SK-N-SH (cell line): Measurements from ENCODE around the gene FAM222A. TPM values are rescaled to one million over a fixed set of nuclear protein-coding genes. Genes with fewer than 3 reads are reported as not detected.

Experiments used
- CTCF ChIA-PET: fragments of 300-600, 350-600 bp; formaldehyde crosslinking; extraction: SDS; loops from one replicate; lab custom pipeline; 2021; lab: Yijun Ruan, JAX
- POLR2A ChIA-PET: fragments of 350-600 bp; sonication (Branson Sonifier 250); formaldehyde crosslinking; extraction: SDS; loops from one replicate; lab custom pipeline; 2020; ENCODE audit warnings: antibody characterized with exemption, inconsistent platforms; lab: Yijun Ruan, JAX
- DNase-seq: peaks from one replicate; pipeline ENCODE4 v3.0.0; 2012
- H2AFZ ChIP-seq: fragments of 200-600 bp; sonication (generic); 2 replicates; pipeline ENCODE4 v1.8.1; 2016; ENCODE audit warnings: antibody characterized with exemption, mild to moderate bottlenecking, low read depth
- H3F3A ChIP-seq: fragments of 200-600 bp; sonication (generic); replicated peaks from 2 replicates; pipeline ENCODE3; 2016; ENCODE audit warnings: antibody characterized with exemption, mild to moderate bottlenecking; ENCODE audit not compliant: insufficient read depth
- H3K27ac ChIP-seq, 2 experiments: fragments of 200-500 bp in 1 of 2; fragments of 200-600 bp in 1 of 2; sonication (Bioruptor generic) in 1 of 2; sonication (generic), shearing (Covaris generic) in 1 of 2; 2 replicates each; pipeline versions ENCODE4 v1.5.1 to v1.6.1; 2014 to 2016; ENCODE audit warnings: low read depth in 2 of 2, inconsistent platforms in 1 of 2, low read length in 1 of 2, mild to moderate bottlenecking in 1 of 2, mixed read lengths in 1 of 2
- H3K27me3 ChIP-seq: fragments of 200-600 bp; sonication (generic), shearing (Covaris generic); 2 replicates; pipeline ENCODE4 v1.6.1; 2016; ENCODE audit warnings: mixed run types; ENCODE audit not compliant: insufficient read depth
- H3K36me3 ChIP-seq, 2 experiments: fragments of 200-500 bp in 1 of 2; fragments of 200-600 bp in 1 of 2; sonication (Bioruptor generic) in 1 of 2; sonication (generic) in 1 of 2; replicated peaks in 1 of 2; 2 replicates each; pipeline versions ENCODE3 to v1.5.1; 2014 to 2016; ENCODE audit warnings: low read length in 1 of 2, mild to moderate bottlenecking in 1 of 2; ENCODE audit not compliant: insufficient read depth in 2 of 2, control insufficient read depth in 1 of 2
- H3K4me1 ChIP-seq, 2 experiments: fragments of 200-500 bp in 1 of 2; fragments of 200-600 bp in 1 of 2; sonication (Bioruptor generic) in 1 of 2; sonication (generic), shearing (Covaris generic) in 1 of 2; 2 replicates each; pipeline versions ENCODE4 v1.5.1 to v1.6.1; 2014 to 2016; ENCODE audit warnings: low read depth in 1 of 2, low read length in 1 of 2, mixed run types in 1 of 2; ENCODE audit not compliant: insufficient read depth in 2 of 2, control insufficient read depth in 1 of 2
- H3K4me2 ChIP-seq: fragments of 200-600 bp; sonication (generic), shearing (Covaris generic); 2 replicates; pipeline ENCODE4 v1.6.1; 2017; ENCODE audit warnings: mixed run types
- H3K4me3 ChIP-seq, 2 experiments: fragments of 200-500 bp in 1 of 2; fragments of 200-600 bp in 1 of 2; sonication (Bioruptor generic) in 1 of 2; sonication (generic), shearing (Covaris generic) in 1 of 2; 2 replicates each; pipeline versions ENCODE4 v1.5.1 to v1.8.1; 2014 to 2016; ENCODE audit warnings: low read depth in 2 of 2, inconsistent platforms in 1 of 2, low read length in 1 of 2, mild to moderate bottlenecking in 1 of 2, mixed read lengths in 1 of 2, moderate library complexity in 1 of 2
- H3K79me2 ChIP-seq: fragments of 200-600 bp; sonication (generic); 2 replicates; pipeline ENCODE4 v1.8.1; 2017; ENCODE audit warnings: mild to moderate bottlenecking; ENCODE audit not compliant: insufficient read depth
- H3K9ac ChIP-seq: fragments of 200-600 bp; sonication (generic); 2 replicates; pipeline ENCODE4 v1.6.1; 2017; ENCODE audit warnings: mixed run types
- H3K9me2 ChIP-seq: fragments of 200-600 bp; sonication (generic); 2 replicates; pipeline ENCODE4 v1.6.1; 2017; ENCODE audit warnings: mixed run types
- H3K9me3 ChIP-seq: fragments of 200-600 bp; sonication (generic); 2 replicates; pipeline ENCODE4 v1.6.1; 2017; ENCODE audit warnings: mixed run types, mild to moderate bottlenecking, moderate library complexity
- H4K20me1 ChIP-seq: fragments of 200-600 bp; sonication (generic); 2 replicates; pipeline ENCODE4 v1.6.1; 2017; ENCODE audit warnings: mild to moderate bottlenecking, mixed run types; ENCODE audit not compliant: insufficient read depth
- CTCF ChIP-seq: fragments of 200-600 bp; sonication (generic); IDR thresholded peaks from 2 replicates; pipeline ENCODE4 v1.6.1; 2017; ENCODE audit warnings: antibody characterized with exemption, mild to moderate bottlenecking, moderate library complexity
- FOSL2 ChIP-seq: IDR thresholded peaks from 2 replicates; pipeline ENCODE4 v1.4.0; 2012; ENCODE audit warnings: low read depth, mild to moderate bottlenecking, moderate library complexity, borderline replicate concordance
- FOXJ3 ChIP-seq: sonication (generic); formaldehyde crosslinking; IDR thresholded peaks from 2 replicates; pipeline ENCODE4 v1.5.1; 2020; ENCODE audit warnings: mild to moderate bottlenecking, missing genetic modification reagents
- FOXM1 ChIP-seq: IDR thresholded peaks from 2 replicates; pipeline ENCODE4 v1.4.0; 2012; ENCODE audit warnings: low read depth, mild to moderate bottlenecking
- GABPA ChIP-seq: IDR thresholded peaks from 2 replicates; pipeline ENCODE4 v1.4.0; 2012; ENCODE audit warnings: low read depth, mild to moderate bottlenecking
- JUND ChIP-seq: IDR thresholded peaks from 2 replicates; pipeline ENCODE4 v1.4.0; 2012
- MAX ChIP-seq: IDR thresholded peaks from 2 replicates; pipeline ENCODE4 v1.4.0; 2012; ENCODE audit warnings: low read depth
- MXI1 ChIP-seq: IDR thresholded peaks from 2 replicates; pipeline ENCODE4 v1.6.1; 2012; ENCODE audit warnings: mild to moderate bottlenecking, low read depth, low read length, improper control_type of control experiment
- NFIC ChIP-seq: IDR thresholded peaks from 2 replicates; pipeline ENCODE4 v1.4.0; 2012; ENCODE audit warnings: borderline replicate concordance
- NRF1 ChIP-seq: IDR thresholded peaks from 2 replicates; pipeline ENCODE4 v1.6.1; 2012; ENCODE audit warnings: low read depth, mild to moderate bottlenecking, low read length
- POLR2AphosphoS5 ChIP-seq: IDR thresholded peaks from 2 replicates; pipeline ENCODE4 v1.6.1; 2012; ENCODE audit warnings: low read depth, low read length
- RAD21 ChIP-seq: IDR thresholded peaks from 2 replicates; pipeline ENCODE4 v1.6.1; 2012; ENCODE audit warnings: mild to moderate bottlenecking, low read length
- RCOR1 ChIP-seq: fragments of 150-350 bp; IDR thresholded peaks from 2 replicates; pipeline ENCODE4 v1.6.1; 2017; ENCODE audit warnings: antibody characterized with exemption, low read length
- SIN3A ChIP-seq: IDR thresholded peaks from 2 replicates; pipeline ENCODE4 v1.6.1; 2012; ENCODE audit warnings: low read depth, mild to moderate bottlenecking, low read length, moderate library complexity, borderline replicate concordance
- SMC3 ChIP-seq: IDR thresholded peaks from 2 replicates; pipeline ENCODE4 v1.6.1; 2012; ENCODE audit warnings: low read depth, low read length, improper control_type of control experiment
- TAF1 ChIP-seq: IDR thresholded peaks from 2 replicates; pipeline ENCODE4 v1.6.1; 2012; ENCODE audit warnings: low read depth, mild to moderate bottlenecking, low read length, moderate library complexity, borderline replicate concordance
- TEAD4 ChIP-seq: IDR thresholded peaks from 2 replicates; pipeline ENCODE4 v1.4.0; 2012; ENCODE audit warnings: mild to moderate bottlenecking, borderline replicate concordance; ENCODE audit not compliant: insufficient read depth
- USF1 ChIP-seq: IDR thresholded peaks from 2 replicates; pipeline ENCODE4 v1.4.0; 2012; ENCODE audit warnings: low read depth, borderline replicate concordance
- USF2 ChIP-seq: fragments of 150-350 bp; IDR thresholded peaks from 2 replicates; pipeline ENCODE4 v1.6.1; 2017; ENCODE audit warnings: antibody characterized with exemption, low read length, low read depth, borderline replicate concordance
- YY1 ChIP-seq: IDR thresholded peaks from 2 replicates; pipeline ENCODE4 v1.4.0; 2012; ENCODE audit warnings: low read depth, mild to moderate bottlenecking
- ZBTB33 ChIP-seq: IDR thresholded peaks from 2 replicates; pipeline ENCODE4 v1.4.0; 2012; ENCODE audit warnings: low read depth, borderline replicate concordance
- WGBS: methylation state at CpG from one replicate; pipeline ENCODE4 v1.1.6; 2017; ENCODE audit warnings: low lambda C conversion rate; 5-methylcytosine and 5-hydroxymethylcytosine counted together
- polyA plus RNA-seq, 3 experiments: library from polyadenylated mRNA; depleted of rRNA; stranded (reverse); fragments of >200 nt; gene quantifications; 2 replicates each; pipeline ENCODE4 v1.2.3, GENCODE V29; 2012

Gene FAM222A
- polyA plus RNA-seq, 1 of the 3 experiments (the other 2 are of a cell fraction): 1.6 TPM

GRCh38 chr12:109727746-109728726 lies 14.4 kb downstream of the FAM222A start (continued):
- TF ChIP-seq CTCF: no peak
- no peak for TF ChIP-seq ZBTB33
- no peak for TF ChIP-seq RCOR1
- no peak for TF ChIP-seq MXI1

GRCh38 chr12:109728921-109729320 lies 15.3 kb downstream of the FAM222A start:
- no peak overlapping the region for H3K4me2 ChIP-seq
- H4K20me1 ChIP-seq: no peaks in the 10 kb centered on the region
- CTCF ChIA-PET: interaction anchor here (0.9 to 2.7 kb wide), 2 partner anchors 16 to 131 kb away, joined by 5 to 9 read pairs; no protein-coding TSS in a partner anchor
- DNase-seq: peak; percentile 9
- TF ChIP-seq GABPA (no peak), POLR2AphosphoS5 (no peak), USF1 (no peak), MXI1 (no peak), SIN3A (no peak), MAX (no peak), JUND (no peak), FOXM1 (no peak), FOXJ3 (CRISPR knock-in tag) (no peak), RAD21 (no peak), TEAD4 (no peak), TAF1 (no peak), USF2 (no peak), NRF1 (no peak), SMC3 (no peak), YY1 (no peak), NFIC (no peak), FOSL2 (no peak)
- TF ChIP-seq, all 33 proteins: peak for 0
- no peaks in the 10 kb centered on the region for H3K9me3 ChIP-seq
- H3K4me3 ChIP-seq: no peak overlapping the region
- H3K27me3 ChIP-seq: no peaks in the 10 kb centered on the region
- no peaks in the 10 kb centered on the region for H3K9me2 ChIP-seq
- H3K36me3 ChIP-seq: no peaks in the 10 kb centered on the region
- 42% methylated on average over 1 of the region's 1 CpG for WGBS
- H3K9ac ChIP-seq: no peak overlapping the region
- H3K27ac ChIP-seq: peak overlapping the region in 1 of 2 experiments; percentile 86; a peak in 2 of 4 replicates
- H3K79me2 ChIP-seq: no peaks in the 10 kb centered on the region
- H3K4me1 ChIP-seq: peaks cover 0 to 90% of the 10 kb centered on the region in 2 experiments; a peak in 2 of 4 replicates
- POLR2A ChIA-PET: interaction anchor here (0.6 to 1.7 kb wide), 2 partner anchors 9 to 78 kb away, joined by 4 to 5 read pairs; no protein-coding TSS in a partner anchor
- no peaks in the 10 kb centered on the region for H3F3A ChIP-seq
- H2AFZ ChIP-seq: no peak overlapping the region
